A673 (cell line): Measurements from ENCODE around the gene PSMG4.

Source experiments
- EZH2 ChIP-seq: fragments of 200-600 bp; sonication (generic); IDR thresholded peaks from 2 replicates; pipeline ENCODE4 v1.6.1; 2017; ENCODE audit warnings: borderline replicate concordance, low read depth, mild to moderate bottlenecking, mixed read lengths, antibody characterized with exemption, low read length; ENCODE audit not compliant: poor library complexity, severe bottlenecking
- TF ChIP-seq, protein P1 (sequence below): fragments of 300-800, 200-600 bp; sonication (generic); conservative IDR thresholded peaks from 2 replicates; pipeline ENCODE4 v1.5.1; 2017; ENCODE audit warnings: low read depth, mild to moderate bottlenecking, antibody characterized with exemption, low read length, moderate library complexity, mixed read lengths

DNA sequence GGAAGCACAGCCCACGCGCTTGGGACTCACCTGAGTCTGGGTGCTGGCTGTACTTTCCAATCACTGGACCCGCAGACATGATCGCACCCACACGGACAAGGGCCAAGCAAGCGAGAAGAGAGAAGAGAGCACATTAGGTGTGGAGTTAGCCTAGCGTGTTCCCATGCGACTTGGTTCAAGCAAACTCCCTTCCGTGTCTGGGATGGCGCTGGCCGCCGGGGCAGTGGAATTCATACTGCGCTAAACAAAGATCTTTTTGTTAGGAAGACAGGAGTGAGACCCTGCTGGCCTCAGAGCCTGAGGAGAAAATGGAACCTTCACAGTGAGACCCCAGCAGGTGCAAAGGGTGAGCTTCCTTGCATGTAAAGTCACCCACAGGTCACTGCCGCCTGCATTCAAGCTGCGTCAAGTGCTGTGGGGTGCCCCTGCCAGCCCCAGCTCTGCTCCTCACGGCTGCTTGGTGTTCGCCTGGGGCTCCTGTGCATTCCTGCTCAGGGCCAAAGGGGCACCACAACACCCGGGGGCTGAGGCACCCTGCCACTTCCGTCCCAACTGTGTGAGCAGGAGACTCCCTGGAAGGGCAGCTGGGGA, 26.4 kb downstream of the PSMG4 start:
- TF ChIP-seq, protein P1, sequence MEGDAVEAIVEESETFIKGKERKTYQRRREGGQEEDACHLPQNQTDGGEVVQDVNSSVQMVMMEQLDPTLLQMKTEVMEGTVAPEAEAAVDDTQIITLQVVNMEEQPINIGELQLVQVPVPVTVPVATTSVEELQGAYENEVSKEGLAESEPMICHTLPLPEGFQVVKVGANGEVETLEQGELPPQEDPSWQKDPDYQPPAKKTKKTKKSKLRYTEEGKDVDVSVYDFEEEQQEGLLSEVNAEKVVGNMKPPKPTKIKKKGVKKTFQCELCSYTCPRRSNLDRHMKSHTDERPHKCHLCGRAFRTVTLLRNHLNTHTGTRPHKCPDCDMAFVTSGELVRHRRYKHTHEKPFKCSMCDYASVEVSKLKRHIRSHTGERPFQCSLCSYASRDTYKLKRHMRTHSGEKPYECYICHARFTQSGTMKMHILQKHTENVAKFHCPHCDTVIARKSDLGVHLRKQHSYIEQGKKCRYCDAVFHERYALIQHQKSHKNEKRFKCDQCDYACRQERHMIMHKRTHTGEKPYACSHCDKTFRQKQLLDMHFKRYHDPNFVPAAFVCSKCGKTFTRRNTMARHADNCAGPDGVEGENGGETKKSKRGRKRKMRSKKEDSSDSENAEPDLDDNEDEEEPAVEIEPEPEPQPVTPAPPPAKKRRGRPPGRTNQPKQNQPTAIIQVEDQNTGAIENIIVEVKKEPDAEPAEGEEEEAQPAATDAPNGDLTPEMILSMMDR = no peak
- no peak for TF ChIP-seq EZH2
